Choroid plexus epithelial cell (primary cell): Measurements from ENCODE around the gene ASB7.

Experiments
- DNase-seq: peaks from one replicate; pipeline ENCODE4 v3.0.0-alpha.2; 2010; ENCODE audit warnings: low read depth
- H3K4me3 ChIP-seq: 2 replicates; pipeline ENCODE4 v1.5.1; 2011; ENCODE audit warnings: low read depth, mild to moderate bottlenecking, control low read depth, low read length, moderate library complexity
- CTCF ChIP-seq: conservative IDR thresholded peaks from 2 replicates; pipeline ENCODE4 v1.5.1; 2011; ENCODE audit warnings: low read depth, mild to moderate bottlenecking, control low read depth, inconsistent platforms, low read length, moderate library complexity

The ASB7 gene

DNA sequence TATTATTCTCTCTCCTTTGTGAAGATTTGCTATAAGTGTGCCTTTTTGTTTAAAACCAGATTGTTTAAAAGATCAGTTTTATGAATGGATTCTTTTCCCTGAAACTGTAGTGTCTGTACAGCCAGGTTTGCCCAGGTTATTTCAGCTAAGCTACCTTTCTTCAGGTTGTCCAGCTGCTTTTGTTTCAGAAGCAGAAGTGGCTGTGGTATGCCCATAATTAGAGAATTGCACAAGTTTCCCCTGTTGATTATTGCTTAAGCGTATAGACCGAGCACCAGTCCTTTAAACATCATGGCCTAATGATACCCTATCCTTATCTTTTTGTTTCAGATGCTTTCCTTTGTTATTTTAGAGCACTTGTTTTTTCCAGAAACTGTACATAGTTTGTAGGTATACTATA is 10.2 kb downstream of the ASB7 start:
- DNase-seq = no peak
- no peak for TF ChIP-seq CTCF
- H3K4me3 ChIP-seq = no peak overlapping the region

GRCh38 chr15:100613208-100613607 is 10.8 kb downstream of the ASB7 start:
- no peak overlapping the region for H3K4me3 ChIP-seq
- no peak for TF ChIP-seq CTCF
- DNase-seq = no peak

- DNase-seq = no peak
- TF ChIP-seq CTCF = no peak
- H3K4me3 ChIP-seq = no peak overlapping the region
Observed at GRCh38 chr15:100614336-100614735, 11.9 kb downstream of the ASB7 start.

DNA sequence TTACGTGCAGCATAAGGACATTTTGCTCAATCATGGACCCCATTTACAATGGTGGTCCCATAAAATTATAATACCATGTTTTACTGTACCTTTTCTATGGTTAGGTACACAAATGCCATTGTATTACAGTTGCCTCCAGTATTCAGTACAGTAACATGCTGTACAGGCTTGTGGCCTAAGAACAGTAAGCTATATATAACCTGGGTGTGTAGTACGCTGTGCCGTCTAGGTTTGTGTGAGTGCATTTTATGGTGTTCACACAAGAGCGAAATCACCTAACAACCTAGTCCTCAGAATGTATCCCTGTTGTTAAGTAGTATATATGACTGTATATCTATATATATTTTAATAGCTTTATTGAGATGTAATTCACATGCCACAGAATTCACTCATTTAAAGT is 12.5 kb downstream of the ASB7 start:
- TF ChIP-seq CTCF = no peak
- no peak for DNase-seq
- no peak overlapping the region for H3K4me3 ChIP-seq

- TF ChIP-seq CTCF = no peak
- H3K4me3 ChIP-seq = no peak overlapping the region
- DNase-seq = no peak
Observed at GRCh38 chr15:100615801-100616200, 13.4 kb downstream of the ASB7 start.

DNA sequence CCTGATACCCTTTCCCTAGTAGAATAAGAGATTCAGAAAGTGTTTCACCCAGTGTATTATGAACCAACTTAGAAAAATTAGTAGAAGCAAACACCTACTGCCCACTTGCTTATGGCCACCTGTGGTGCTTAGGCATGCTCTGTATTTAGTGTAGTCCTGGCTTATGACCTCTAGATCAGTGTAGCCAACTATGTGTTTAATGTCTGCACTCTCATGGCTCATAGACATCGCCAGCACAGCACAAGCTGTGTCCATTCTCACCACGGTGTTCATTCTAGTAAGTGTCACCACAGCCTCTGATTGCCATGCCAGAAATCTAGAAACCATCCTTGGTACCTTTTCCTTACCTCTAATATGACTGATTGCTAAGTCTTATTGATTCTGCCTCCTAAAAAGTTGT is 14.3 kb downstream of the ASB7 start:
- no peak for TF ChIP-seq CTCF
- DNase-seq = no peak
- H3K4me3 ChIP-seq = no peak overlapping the region

DNA sequence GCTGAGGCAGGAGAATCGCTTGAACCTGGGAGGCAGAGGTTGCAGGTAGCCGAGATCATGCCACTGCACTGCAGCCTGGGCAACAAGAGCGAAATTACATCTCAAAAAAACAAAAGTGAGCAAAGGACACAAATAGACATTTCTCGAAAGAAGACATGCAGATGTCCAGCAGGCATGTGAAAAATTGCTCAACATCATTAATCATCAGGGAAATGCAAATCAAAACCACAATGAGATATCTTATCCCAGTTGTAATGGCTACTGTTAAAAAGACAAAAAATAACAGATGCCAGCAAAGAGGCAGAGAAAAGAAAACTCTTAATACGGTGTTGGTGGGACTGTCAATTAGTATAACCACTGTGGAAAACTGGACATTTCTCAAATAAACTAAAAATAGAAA is 20.9 kb downstream of the ASB7 start:
- no peak overlapping the region for H3K4me3 ChIP-seq
- no peak for TF ChIP-seq CTCF
- peak; percentile 76 for DNase-seq
